GM19239 (cell line): Measurements from ENCODE around the gene SERPINA1.
"Not testable (repeated sequence)": the region's sequence is repeated elsewhere in the genome, so short reads cannot be mapped to it uniquely, and the experiment has no call there.

ENCODE experiments used
- DNase-seq: peaks from one replicate; pipeline ENCODE4 v3.0.0; 2011; ENCODE audit warnings: low spot score; ENCODE audit not compliant: insufficient read length
- FAIRE-seq: peaks from 2 replicates; lab custom pipeline; 2011; peaks lifted over from hg19 to GRCh38; lab: Jason Lieb, UNC

Gene SERPINA1

DNA sequence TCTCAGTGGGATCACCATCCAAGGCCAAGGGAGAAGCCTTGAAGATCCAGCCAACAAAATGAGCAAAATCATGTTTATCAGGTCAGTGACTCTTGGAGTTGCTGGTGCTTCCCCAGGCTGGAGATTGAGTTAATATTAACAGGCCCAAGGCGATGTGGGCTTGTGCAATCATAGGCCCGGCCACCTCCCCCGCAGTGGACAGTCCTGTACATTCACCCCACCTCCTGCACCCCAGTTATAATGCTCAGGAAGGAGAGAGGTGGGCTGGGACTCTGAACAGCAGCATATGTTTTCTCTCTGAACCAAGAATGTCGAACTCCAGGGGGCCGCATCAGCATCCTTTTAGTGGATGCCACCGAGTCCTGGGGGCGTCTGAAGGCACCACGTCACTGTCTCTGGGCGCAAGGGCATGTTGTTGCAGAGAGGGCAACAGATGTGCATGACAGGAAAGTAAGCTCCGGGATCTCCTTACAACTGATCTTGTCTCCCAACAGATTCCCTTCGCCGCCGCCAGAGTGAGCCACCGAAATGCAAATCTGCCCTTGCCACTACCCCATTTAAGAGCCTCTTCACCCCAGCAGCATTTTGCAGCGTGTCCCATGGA is 33.1 kb downstream of the SERPINA1 start:
- FAIRE-seq (no peak), DNase-seq (no peak)

DNA sequence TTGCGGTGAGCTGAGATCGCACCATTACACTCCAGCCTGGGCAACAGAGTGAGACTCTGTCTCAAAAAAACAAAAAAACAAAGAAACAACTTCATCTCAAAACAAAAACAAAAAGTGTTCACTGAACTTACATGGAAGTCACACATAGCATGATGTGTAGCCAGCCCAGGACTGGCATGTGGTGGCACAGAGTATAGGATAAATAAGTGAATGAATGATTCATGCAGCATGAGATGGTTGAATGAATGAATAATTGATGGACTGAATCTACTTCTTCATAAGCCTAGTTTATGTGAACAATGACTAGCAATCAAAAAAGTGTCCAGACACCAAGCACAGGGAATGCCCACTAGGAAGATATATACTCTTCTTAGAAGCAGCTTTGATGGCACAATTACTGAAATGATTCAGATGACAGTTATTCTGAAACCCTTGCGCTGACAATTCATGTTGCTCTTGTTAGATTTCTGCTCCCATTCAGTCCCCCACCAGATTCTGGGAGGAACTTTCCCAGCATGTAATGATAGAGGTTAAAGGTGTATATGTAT is 33.7 kb downstream of the SERPINA1 start:
- DNase-seq (no peak), FAIRE-seq (no peak)

DNA sequence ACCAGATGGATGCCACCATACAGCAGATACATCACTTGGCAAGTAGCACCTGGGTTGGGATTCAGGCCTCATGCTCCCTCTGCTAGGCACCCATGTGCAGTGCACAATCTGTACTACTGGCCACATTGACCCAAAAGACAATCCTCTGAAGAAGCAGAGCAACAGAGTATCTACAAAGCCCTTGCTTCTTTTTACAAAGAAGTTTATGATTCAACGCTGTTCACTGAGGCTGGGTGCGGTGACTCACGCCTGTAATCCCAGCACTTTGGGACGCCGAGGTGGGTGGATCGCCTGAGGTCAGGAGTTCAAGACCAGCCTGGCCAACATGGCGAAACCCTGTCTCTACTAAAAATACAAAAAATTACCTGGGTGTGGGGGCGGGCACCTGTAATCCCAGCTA is 34.2 kb downstream of the SERPINA1 start:
- DNase-seq, FAIRE-seq: not testable (repeated sequence)

DNA sequence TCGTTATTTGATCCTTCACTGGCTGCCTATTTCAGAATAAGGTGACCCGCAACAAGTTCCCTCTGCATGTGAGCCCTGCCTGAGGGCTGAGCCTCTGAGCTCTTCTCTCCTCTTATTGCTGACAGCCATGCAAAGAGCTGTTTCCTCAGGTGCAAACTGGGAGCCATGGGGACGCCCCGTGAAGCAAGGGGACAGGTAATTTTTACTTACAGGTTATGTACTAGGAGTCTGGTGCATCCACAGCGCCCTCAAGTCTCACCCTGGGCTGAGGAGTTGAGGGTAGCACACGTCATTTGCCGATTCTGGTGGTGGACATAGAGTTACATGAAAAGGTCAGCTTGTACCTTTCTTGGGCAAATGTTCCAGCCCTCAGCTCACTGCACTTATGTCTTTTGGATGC is 39.1 kb downstream of the SERPINA1 start:
- FAIRE-seq (no peak), DNase-seq (no peak)

GRCh38 chr14:94348836-94349235 is 39.6 kb downstream of the SERPINA1 start:
- FAIRE-seq (no peak), DNase-seq (no peak)

GRCh38 chr14:94346841-94347240 is 41.6 kb downstream of the SERPINA1 start:
- no peak for DNase-seq
- no peak for FAIRE-seq

GRCh38 chr14:94346065-94346786 is 42.2 kb downstream of the SERPINA1 start:
- not testable (repeated sequence) for DNase-seq, FAIRE-seq

DNA sequence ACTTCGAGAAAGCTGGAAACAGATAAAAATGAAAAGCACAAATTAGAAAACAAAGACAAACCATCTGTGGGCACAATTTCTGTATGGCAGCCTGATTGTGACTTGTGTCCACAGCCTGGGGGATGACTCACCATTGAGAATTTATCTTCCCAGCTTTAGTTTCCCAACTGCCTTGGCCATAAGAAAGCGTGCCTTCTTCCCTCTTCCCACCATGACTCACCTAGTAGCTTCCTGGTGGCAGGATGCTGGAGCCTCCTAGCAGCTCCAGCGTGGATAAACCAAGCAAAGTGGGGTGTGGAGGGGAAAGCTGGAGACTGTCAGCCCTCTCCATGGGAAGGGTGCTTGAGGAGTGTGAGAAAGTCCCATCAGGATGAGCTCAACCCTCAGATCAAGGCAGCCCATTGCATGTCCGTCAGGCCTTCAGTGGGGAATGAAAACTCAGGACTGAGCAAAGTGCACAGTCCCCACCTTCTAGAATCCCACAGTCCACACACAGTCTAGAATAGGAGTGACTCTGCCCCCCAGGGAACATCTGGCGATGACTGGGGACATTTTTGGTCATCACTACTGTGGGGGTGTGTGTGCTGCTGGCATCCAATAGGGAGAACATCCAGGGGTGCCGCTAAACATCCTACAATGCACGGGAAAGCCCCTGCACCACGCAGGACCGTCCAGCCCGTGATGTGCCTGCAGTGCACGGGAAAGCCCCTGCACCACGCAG is 42.9 kb downstream of the SERPINA1 start:
- DNase-seq (no peak), FAIRE-seq (no peak)

- DNase-seq (no peak), FAIRE-seq (no peak)
Observed at GRCh38 chr14:94344389-94344788, 44.0 kb downstream of the SERPINA1 start.

DNA sequence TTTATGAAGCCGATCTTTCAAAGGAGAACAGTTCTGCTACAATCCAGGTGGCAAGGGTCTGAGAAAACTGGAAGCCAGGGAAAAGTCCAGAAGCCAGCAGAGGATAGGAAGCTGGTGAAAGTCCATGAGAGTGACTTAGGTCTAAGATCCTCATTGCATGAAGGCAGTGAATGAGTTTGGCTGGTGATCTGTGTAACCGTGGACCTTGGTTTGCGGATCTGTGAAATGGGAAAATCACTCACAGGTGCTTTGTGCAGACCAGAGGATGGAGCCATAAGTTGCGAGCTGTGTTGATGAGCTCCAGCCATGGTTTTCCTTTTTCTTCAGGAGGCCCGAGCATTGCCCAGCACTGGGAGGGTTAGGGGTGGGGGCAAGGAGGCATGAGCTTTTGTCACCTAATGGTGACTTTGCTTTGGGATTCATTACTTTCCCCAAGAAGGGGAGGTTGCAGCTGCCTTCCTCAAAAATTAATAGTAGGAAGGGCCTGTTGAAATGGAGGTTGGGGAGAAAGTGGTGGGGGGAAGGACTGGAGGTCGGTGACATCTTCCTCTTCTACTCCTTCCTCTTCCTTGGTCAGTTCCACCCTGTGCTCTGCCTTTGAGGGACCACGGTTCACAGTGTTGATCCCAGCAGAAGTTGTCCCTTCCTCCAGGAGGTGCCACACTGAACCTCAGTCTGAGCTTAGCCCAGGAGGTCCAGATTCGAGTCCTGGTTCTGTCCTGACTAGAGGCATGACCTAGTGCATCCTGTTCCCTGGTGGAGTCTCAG is 45.0 kb downstream of the SERPINA1 start:
- FAIRE-seq (no peak), DNase-seq (no peak)

DNA sequence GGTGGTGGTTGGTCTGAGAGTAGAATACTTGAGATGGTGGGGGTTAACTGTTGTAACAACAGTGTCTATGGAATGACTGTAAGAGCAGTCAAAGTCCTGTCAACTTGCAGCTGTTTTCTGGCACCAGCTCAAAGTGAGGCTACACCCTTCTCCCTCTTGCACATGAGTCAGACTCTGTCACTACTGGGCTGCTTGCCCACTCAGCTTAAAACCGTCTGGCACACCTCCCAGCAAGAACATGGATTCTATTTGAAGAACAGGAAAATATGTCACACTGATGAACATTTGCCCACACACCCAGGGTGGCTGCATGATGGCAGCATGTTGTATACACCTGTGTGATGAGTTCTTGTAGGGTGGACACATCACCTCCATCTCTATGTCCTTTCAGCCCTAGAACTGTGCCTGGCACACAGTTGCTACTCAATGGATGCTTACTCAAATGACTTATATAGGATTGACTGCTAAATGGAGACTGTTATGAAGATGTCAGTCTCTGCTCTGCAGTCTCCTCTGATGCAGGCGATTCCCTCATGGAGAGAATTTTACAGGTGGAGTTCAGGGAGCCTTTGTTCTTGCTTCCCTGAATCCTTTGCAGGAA is 46.0 kb downstream of the SERPINA1 start:
- no peak for FAIRE-seq
- no peak for DNase-seq

- FAIRE-seq (no peak), DNase-seq (no peak)
Observed at GRCh38 chr14:94341656-94342333, 46.6 kb downstream of the SERPINA1 start.

DNA sequence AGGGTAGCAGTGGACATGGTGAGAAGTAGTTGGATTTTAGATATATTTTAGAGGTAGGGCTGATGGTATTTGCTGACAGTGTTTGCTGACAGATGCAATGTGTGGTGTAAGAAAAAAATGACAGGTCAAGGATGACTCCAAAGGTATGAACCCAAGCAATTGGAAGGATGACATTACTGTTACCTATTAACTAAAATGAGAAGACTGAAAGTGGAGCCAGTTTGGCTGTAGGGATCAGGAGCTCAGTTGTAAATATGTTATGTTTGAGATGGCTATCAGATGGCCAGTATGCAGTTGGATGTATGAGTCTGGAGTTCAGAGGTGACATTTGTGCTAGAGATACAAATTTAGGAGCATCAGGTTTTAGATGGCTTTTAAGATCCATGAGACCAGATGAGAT is 47.9 kb downstream of the SERPINA1 start:
- no peak for FAIRE-seq
- DNase-seq: no peak

GRCh38 chr14:94338023-94338422 is 50.4 kb downstream of the SERPINA1 start:
- FAIRE-seq (no peak), DNase-seq (no peak)

DNA sequence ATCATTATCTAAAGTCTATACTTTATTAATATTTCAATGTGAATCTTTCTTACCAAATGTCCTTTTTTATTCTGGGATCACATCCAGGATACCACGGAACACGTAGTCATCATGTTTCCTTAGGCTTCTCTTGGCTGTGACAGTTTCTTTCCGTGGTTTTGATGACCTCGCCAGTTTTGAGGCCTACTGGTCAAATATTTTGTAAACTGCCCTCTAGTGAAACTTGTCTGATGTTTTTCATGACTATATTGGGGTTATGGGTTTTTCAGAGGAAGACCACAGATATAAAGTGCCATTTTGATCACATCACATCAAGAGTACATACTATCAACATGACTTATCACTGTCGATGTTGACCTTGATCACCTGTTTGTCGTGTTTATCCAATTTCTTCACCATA is 51.1 kb downstream of the SERPINA1 start:
- DNase-seq (no peak), FAIRE-seq (no peak)

- FAIRE-seq: no peak
- no peak for DNase-seq
Observed at GRCh38 chr14:94334872-94335271, 53.5 kb downstream of the SERPINA1 start.

GRCh38 chr14:94332587-94332986 is 55.8 kb downstream of the SERPINA1 start:
- no peak for DNase-seq
- no peak for FAIRE-seq

DNA sequence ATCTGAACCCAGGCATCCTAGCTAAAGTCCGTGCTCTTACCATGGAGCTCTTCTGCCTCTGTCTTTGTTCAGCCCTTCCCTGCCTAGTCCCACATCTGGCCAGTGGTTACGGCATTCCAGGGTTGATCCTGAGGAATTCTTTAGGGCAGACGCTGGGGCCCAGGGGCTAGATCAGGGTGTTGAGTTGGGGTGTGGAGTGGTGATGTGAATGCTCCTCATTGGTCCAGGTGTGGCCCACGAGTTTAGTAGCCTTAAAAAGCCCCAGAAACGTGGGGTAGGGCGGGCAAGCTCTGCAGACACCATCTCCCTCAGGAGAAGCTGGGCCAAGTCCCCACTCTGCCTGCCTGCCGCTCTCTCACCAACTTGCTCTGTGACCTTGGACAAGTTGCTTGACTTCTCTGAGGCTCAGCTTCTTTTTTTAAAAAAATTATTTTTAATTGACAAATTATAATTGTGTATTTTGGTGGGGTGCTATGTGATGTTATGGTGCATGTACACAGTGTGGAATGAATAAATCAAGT is 56.3 kb downstream of the SERPINA1 start:
- DNase-seq (no peak), FAIRE-seq (no peak)

GRCh38 chr14:94331462-94331861 is 56.9 kb downstream of the SERPINA1 start:
- DNase-seq (no peak), FAIRE-seq (no peak)
